GM19438 (cell line): ENCODE data around the gene TRABD2A.

Source experiments
- ATAC-seq: cut with Tn5 transposase; IDR thresholded peaks from one replicate; pipeline ENCODE4 v1.9.1; 2021; ENCODE audit warnings: low read depth; ENCODE audit not compliant: unreplicated experiment

The TRABD2A gene

DNA sequence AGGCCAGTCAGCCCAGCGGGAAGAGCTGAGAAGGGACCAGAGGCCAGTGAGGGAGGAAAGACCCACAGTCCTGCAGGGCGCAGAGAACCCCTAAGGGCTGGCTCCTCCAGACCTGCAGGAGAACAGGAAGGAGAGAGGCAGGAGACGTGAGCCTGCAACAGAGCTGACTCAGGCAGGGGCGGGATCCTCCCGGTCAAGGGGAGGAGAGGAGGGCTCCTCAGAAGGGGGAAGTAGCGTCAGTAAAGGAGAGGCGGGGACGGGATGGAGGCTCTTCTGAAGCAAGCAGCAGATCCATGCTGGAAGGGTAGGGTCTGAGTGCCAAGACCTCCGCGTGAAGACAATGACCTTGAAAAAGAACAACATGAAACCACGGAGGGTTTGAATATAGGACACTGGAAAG lies 50.8 kb downstream of the TRABD2A start:
- no peak for ATAC-seq

DNA sequence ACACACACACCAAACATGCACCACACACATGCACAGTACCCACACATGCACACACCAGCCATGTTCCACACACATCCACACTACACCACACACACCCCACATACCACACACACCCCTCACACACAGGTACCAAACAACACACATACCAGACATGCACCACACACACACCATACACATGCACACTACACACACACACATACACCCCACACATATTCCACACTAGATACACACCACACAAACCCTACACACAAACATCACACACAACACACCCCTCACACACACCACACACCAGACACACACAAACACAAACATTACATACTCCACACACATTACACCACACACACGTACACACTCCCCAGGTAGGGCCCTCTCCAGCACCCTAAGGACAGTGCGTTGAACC lies 51.2 kb downstream of the TRABD2A start:
- no peak for ATAC-seq

GRCh38 chr2:84827978-84828575 lies 52.8 kb downstream of the TRABD2A start:
- ATAC-seq, result no peak

DNA sequence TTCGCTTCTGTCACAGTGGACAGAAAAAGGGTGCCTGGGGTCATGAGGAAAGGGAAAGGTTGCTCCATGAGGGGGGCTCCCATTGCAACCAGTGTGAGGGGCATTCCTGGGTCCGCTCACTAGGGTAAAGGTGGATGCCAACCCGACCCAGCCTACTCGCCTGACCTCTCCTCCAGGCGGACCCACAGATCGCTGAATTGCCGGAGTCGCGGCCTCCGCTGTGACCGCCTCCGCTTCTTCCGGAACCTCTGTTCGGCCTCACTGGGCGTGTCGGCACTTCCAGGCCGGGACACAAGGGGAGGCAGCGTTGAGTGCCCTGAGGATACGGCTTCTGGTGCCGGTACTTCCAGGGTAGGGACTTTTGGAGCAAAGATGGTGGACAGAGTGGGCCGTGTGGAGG lies 57.1 kb downstream of the TRABD2A start:
- ATAC-seq, result no peak

DNA sequence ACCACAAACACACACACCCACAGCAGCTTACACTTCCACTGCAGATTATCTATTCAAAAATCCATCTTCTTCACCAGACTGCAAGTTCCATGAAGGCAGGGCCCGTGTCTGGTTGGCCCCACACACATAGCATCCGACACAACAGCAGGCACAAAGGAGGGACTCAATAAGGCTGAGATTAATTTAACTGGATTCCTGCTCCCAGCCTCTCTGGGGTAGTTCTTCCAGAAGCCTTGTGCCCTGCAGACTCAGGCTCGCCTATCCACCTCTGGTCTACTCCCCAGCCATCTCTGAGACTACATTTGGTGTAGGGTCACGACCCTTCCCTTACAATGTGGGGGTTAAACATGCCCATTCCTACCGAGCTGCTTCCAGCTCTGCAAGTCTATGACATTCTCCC lies 57.7 kb downstream of the TRABD2A start:
- no peak for ATAC-seq

- ATAC-seq, result no peak
Observed at GRCh38 chr2:84821806-84822205, 59.1 kb downstream of the TRABD2A start.

GRCh38 chr2:84817239-84817655 lies 63.6 kb downstream of the TRABD2A start:
- peak; percentile 86 for ATAC-seq

- ATAC-seq, result peak; percentile 78
Observed at GRCh38 chr2:84816426-84817026, 64.4 kb downstream of the TRABD2A start.

- ATAC-seq, result no peak
Observed at GRCh38 chr2:84815146-84815545, 65.7 kb downstream of the TRABD2A start.

- ATAC-seq, result no peak
Observed at GRCh38 chr2:84811839-84812431, 68.9 kb downstream of the TRABD2A start.

DNA sequence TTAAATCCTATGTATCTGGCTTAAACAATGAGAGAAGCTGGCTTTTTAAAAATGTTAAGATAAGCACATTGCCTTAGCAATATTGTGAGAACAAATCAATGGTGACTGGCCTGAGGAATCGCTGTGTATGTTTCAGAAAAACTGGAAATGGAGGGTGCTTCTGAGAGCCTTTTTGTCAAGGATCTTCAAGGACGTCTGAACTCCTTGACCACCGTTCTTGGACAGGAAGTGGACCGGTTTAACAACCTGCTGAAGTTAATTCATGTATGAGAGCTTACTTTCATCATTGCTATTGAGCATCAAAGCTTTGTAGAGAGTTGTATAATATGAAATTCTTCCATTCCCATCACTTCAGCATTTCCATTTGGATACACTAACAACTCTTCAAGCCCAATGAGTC lies 72.6 kb downstream of the TRABD2A start:
- ATAC-seq, result no peak

- ATAC-seq, result no peak
Observed at GRCh38 chr2:84807063-84807485, 73.8 kb downstream of the TRABD2A start.

DNA sequence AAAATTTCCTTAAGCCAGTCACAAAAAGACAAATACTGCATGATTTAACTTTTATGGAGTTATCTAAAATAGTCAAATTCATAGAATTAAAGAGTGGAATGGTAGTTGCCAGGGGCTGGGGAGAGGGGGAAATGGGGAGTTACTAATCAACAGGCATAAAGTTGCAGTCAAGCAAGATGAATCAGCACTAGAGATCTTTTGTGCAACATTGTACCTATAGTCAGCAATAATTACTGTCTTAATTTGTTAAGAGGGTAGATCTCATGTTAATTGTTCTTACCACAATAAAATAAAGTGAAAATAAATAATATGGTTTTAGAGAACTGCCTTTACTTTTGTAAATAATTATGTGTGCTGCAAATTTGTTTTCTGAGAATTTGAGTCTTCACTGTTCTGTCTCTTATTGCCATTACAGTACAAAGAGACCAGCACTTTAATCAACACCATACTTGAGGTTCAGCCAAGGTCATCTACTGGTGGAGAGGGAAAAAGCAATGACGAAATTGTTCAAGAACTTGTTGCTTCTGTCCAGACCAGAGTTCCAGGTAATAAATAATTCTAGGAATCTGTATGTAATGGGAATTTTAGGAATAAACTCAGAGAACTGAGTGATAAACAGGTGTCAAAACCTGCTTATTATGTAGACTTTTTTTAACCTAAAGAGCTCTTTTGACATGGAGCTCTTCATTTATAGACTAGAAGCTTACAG lies 75.5 kb downstream of the TRABD2A start:
- no peak for ATAC-seq

DNA sequence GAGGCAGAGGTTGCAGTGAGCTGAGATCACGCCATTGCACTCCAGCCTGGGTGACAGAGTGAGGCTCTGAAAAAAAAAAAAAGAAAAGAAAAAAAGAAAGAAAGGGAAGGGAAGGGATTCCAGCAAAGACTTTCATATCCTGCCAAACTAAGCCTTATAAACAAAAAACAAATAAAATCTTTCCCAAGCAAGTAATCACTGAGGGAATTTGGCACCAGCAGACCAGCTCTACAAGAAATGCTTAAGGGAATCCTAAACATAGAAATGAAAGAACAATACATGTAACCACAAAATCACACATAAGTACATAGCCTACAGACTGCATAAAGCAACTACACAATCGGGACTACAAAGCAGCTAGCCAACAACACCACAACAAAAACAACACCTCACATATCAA lies 79.1 kb downstream of the TRABD2A start:
- no peak for ATAC-seq

- ATAC-seq, result peak; percentile 81
Observed at GRCh38 chr2:84800194-84800805, 80.6 kb downstream of the TRABD2A start.

DNA sequence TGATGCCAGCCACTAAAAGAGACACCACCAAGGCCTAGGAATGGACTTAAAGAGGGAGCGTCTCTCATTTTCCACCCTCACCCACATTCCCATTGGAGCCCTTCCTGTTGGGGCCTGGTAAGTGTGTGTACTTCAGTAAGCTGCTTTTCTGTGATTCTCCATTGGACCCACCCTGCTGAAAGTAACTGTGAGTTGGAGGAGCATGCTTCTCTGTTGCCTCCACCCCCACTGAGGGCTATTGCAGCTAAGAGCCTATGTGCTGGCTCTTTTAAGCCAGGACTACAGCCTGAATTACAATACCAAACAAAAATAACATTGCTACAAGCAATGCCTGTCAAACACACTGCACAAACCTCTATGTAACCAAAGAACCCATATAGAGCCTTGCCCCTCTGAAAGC lies 81.1 kb downstream of the TRABD2A start:
- no peak for ATAC-seq

- no peak for ATAC-seq
Observed at GRCh38 chr2:84797271-84797670, 83.6 kb downstream of the TRABD2A start.

DNA sequence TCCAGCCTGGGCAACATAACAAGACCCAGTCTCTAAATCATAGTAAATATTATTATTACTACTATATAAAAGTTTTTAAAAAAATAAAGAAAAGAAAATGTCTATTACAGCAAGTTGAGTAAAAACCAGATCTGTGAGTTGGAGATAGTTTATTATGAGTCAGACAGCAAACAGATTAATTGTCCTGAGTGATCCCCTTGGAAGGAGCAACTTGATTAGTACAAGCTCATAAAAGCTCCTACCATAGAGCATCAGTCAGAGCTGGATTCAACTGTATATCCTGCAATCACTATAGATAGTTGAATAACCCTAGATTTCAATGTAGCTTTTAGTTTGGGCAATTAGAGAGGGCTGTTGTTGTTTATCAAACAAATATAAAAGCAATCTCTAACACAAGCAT lies 84.1 kb downstream of the TRABD2A start:
- no peak for ATAC-seq

GRCh38 chr2:84793641-84794040 lies 87.2 kb downstream of the TRABD2A start:
- ATAC-seq, result no peak

GRCh38 chr2:84792856-84793522 lies 87.9 kb downstream of the TRABD2A start:
- ATAC-seq, result no peak

DNA sequence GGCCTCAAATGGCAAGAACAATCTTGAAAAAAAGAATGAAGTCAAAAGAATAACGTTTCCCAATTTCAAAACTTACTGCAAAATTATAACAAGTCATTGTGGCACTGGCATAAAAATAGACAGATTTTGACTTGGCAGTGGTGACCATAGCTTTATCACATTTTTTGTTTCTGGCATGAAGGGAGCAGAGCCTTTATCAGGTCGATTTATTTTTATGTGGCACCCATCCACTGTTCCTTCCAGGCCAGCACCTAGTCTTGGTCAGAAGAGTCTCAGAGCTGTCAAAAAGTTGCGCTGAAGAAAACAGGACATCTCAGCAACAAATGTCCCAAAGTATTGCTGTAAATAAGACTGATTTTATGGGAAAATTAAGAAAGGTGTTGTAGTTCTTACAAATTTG lies 92.4 kb downstream of the TRABD2A start:
- ATAC-seq, result no peak
